Heart right ventricle (tissue), 16 donors: ENCODE data around the gene WDR45. TPM values are rescaled to one million over a fixed set of nuclear protein-coding genes. Genes with fewer than 3 reads are reported as not detected.

Experiments used
- ATAC-seq, 8 donors: fragments of 200-7000 bp; cut with Tn5 transposase; one replicate each; pipeline ENCODE4 v1.9.1; 2020; ENCODE audit warnings: mild to moderate bottlenecking in 8 of 8, moderate library complexity in 8 of 8, moderate number of reproducible peaks in 1 of 8
- DNase-seq, 2 donors: peaks; one replicate each; pipeline ENCODE4 v3.0.0-alpha.2; 2020
- H3K27ac ChIP-seq, 10 donors: fragments of 200-600 bp; sonication (generic) in 2 of 10; one replicate each; pipeline versions ENCODE4 v1.5.0 to v1.8.0; 2020 to 2022; ENCODE audit warnings: mild to moderate bottlenecking in 3 of 10
- H3K27me3 ChIP-seq, 7 donors: fragments of 200-600 bp; one replicate each; pipeline ENCODE4 v1.8.0; 2021 to 2022; ENCODE audit warnings: mild to moderate bottlenecking in 2 of 7
- H3K36me3 ChIP-seq, 9 donors: fragments of 200-600 bp; sonication (generic) in 1 of 9; one replicate each; pipeline versions ENCODE4 v1.5.0 to v1.8.0; 2020 to 2022; ENCODE audit warnings: mild to moderate bottlenecking in 2 of 9
- H3K4me1 ChIP-seq, 9 donors: fragments of 200-600 bp; sonication (generic) in 1 of 9; one replicate each; pipeline versions ENCODE4 v1.5.0 to v1.8.0; 2020 to 2022; ENCODE audit warnings: mild to moderate bottlenecking in 4 of 9
- H3K4me3 ChIP-seq, 10 donors: fragments of 200-600 bp; sonication (generic) in 2 of 10; one replicate each; pipeline versions ENCODE4 v1.5.0 to v1.8.0; 2020 to 2022; ENCODE audit warnings: mild to moderate bottlenecking in 7 of 10, moderate library complexity in 2 of 10
- H3K9me3 ChIP-seq, 11 donors: fragments of 200-600 bp in 10 of 11; sonication (generic) in 2 of 11; one replicate each; pipeline versions ENCODE4 v1.5.0 to v1.8.0; 2013 to 2022; ENCODE audit warnings: mild to moderate bottlenecking in 2 of 11, control low read depth in 1 of 11, moderate library complexity in 1 of 11
- WGBS, 2 donors: extraction: QIAGEN DNeasy Blood & Tissue Kit; methylation state at CpG; one replicate each; pipeline ENCODE4 v1.1.7; 2013; ENCODE audit warnings: inconsistent platforms in 1 of 2; 5-methylcytosine and 5-hydroxymethylcytosine counted together
- intact Hi-C, 10 donors: fragments of 100-400 bp; cut with DNase I; formaldehyde crosslinking; loops; one replicate each; pipeline versions ENCODE4 v1.11.1 to v1.14.2; 2022
- polyA plus RNA-seq, 2 donors: library from polyadenylated mRNA; stranded (reverse); fragments of 200-250 nt; gene quantifications; one replicate each; pipeline ENCODE4 v1.2.3, GENCODE V29; 2013
- total RNA-seq, 10 donors: library from RNA; stranded (reverse); fragmentation: NEBNext Ultra II Directional in 3 of 10; extraction: Animal tissue kit (Norgen Biotek cat#: 25700) in 3 of 10; gene quantifications; one replicate each; pipeline versions ENCODE4 v1.2.1 to v1.2.4, GENCODE V29; 2021 to 2023
- TF ChIP-seq, protein P1 (sequence below), 9 donors: fragments of 200-600 bp; sonication (generic) in 2 of 9; IDR thresholded peaks; one replicate each; pipeline versions ENCODE4 v1.5.0 to v1.8.0; 2021 to 2022; ENCODE audit warnings: antibody characterized with exemption in 9 of 9, mild to moderate bottlenecking in 5 of 9, moderate library complexity in 1 of 9
- donor health status: Arrhythmogenic right ventricular cardiomyopathy.
- donor health status: ischemic (EF 13 %, LVEDD 7.1; RV severe dilation, severe dysfunction).
- donor health status: healthy with polysubstance abuse.
- donor health status: DM: no; HTN: yes; CAD: no.
- donor health status: DM: no; HTN: no; CAD: no.
- donor health status: ischemic (EF 25% LVEDD 6.9; RV normal size, moderate dysfunction).
- donor health status: ischemic (EF 25% LVEDD 5.7; RV mildly dilated, moderate dysfunction).
- donor health status: healthy.
- donor health status: DM: yes; HTN: yes; CAD: no.
- donor health status: Ischemic cardiomyopathy.
- donor health status: ischemic (EF 35%, LVEDD 5.7; RV mildly dilated, moderate dysfunction).
- donor health status: nonischemic (EF 11% LVEDD 7.7; RV severe dilation, severe dysfunction).
- donor health status: DM: yes; HTN: yes; CAD: no.
- donor health status: PGD.
- donor health status: ischemic (EF 29% LVEDD 5.4; RV normal size, mild dysfunction).
- donor health status: nonischemic (EF 23%, LVEDD 6.1; RV moderate dilation, normal function).

Gene WDR45
- total and polyA plus RNA-seq, 12 donors, result 45.7 to 107 (median 62.2) TPM

DNA sequence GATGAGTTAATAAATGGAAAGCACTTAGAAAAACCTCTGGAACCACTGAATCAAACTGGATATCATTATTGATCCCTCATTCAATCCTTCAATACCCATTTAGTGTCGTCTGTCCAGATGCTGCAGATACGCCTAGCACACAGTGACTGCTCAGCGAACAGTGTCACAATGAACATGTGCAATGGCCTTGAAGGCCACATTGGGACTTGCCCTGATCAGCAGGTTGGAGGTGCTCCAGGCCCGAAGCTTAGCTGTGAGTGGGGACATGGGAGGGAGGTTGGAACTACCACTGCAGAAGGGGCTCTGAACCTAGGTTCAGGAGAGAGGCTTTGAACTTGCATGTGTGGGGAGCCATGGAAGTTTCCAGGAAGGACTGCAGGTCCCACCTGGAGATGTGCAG lies 26.6 kb upstream of the WDR45 start:
- TF ChIP-seq, protein P1, sequence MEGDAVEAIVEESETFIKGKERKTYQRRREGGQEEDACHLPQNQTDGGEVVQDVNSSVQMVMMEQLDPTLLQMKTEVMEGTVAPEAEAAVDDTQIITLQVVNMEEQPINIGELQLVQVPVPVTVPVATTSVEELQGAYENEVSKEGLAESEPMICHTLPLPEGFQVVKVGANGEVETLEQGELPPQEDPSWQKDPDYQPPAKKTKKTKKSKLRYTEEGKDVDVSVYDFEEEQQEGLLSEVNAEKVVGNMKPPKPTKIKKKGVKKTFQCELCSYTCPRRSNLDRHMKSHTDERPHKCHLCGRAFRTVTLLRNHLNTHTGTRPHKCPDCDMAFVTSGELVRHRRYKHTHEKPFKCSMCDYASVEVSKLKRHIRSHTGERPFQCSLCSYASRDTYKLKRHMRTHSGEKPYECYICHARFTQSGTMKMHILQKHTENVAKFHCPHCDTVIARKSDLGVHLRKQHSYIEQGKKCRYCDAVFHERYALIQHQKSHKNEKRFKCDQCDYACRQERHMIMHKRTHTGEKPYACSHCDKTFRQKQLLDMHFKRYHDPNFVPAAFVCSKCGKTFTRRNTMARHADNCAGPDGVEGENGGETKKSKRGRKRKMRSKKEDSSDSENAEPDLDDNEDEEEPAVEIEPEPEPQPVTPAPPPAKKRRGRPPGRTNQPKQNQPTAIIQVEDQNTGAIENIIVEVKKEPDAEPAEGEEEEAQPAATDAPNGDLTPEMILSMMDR (IDR thresholded peaks at IDR 0.05), result no peak
- H3K4me1 ChIP-seq, result peaks cover 0 to 3% (median 0%) of the 10 kb centered on the region in 9 donors
- ATAC-seq (no peak), DNase-seq (no peak)
- no peaks in the 10 kb centered on the region for H3K9me3 ChIP-seq
- WGBS, 2 donors, result 93 to 99% methylated on average over 4 of the region's 4 CpGs
- intact Hi-C loops, result loop anchor here in 1 of 10 donors (10.0 kb wide), 1 partner anchor 61 kb away; the partner anchor contains the start of gene TFE3
- no peak overlapping the region for H3K4me3 ChIP-seq
- no peak overlapping the region for H3K27ac ChIP-seq
- no peaks in the 10 kb centered on the region for H3K27me3 ChIP-seq
- peaks cover 0 to 13% (median 0%) of the 10 kb centered on the region in 9 donors for H3K36me3 ChIP-seq

DNA sequence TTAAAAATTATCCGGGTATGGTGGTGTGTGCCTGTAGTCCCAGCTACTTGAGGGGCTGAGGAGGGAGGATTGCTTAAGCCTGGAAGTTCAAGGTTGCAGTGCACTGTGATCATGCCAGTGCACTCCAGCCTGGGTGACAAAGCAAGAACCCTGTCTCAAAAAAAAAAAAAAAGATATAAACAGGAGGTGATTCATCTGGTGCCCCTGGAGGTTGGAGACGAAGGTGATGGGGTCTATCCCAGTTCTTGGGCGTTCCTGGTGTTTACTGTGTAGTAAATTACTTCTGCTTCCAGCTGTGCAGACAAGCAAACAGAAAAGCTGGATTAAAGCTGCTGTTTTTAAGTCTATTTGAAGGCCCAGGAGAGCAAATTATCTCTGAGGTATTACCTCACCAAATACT lies 23.9 kb upstream of the WDR45 start:
- 73 to 76% methylated on average over 3 of the region's 3 CpGs for WGBS, 2 donors
- H3K36me3 ChIP-seq, result peaks cover 0 to 3% (median 0%) of the 10 kb centered on the region in 9 donors

DNA sequence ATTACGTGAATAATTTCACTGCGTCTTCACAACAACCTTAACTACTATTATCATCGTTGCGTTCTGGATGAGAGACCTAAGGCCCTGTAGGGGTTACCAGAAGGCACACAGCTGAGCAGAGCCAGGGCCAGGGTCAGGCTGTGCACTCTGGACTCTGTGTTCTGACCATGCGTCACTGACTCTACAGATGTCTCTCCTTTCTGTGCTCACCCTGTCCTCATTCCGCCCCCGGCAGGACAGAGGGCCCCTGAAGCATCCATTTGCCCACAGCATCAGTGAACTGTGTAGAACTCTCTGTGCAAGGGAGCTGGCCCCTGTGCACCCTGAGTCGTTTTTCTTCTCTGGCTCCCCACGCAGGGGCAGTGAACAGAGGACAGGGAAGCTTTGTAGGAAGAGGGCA lies 22.5 kb upstream of the WDR45 start:
- H3K36me3 ChIP-seq, result peaks cover 0 to 3% (median 0%) of the 10 kb centered on the region in 9 donors
- 82 to 85% methylated on average over 9 of the region's 9 CpGs for WGBS, 2 donors
- TF ChIP-seq, protein P1 (IDR thresholded peaks at IDR 0.05), result no peak
- peaks cover 0 to 8% (median 0%) of the 10 kb centered on the region in 9 donors for H3K4me1 ChIP-seq
- intact Hi-C loops, result loop anchor here in 1 of 10 donors (10.0 kb wide), 1 partner anchor 57 kb away; the partner anchor contains the start of gene TFE3
- no peaks in the 10 kb centered on the region for H3K27me3 ChIP-seq
- H3K9me3 ChIP-seq, result no peaks in the 10 kb centered on the region
- DNase-seq (no peak), ATAC-seq (no peak)
- no peak overlapping the region for H3K27ac ChIP-seq
- H3K4me3 ChIP-seq, result no peak overlapping the region

More for the DNA sequence above, 23.9 kb upstream of the WDR45 start:
- ATAC-seq, result no peak
- no peaks in the 10 kb centered on the region for H3K27me3 ChIP-seq
- intact Hi-C loops, result loop anchor here in 1 of 10 donors (10.0 kb wide), 1 partner anchor 59 kb away; the partner anchor contains the start of gene TFE3
- H3K4me3 ChIP-seq, result no peak overlapping the region
- TF ChIP-seq, protein P1 (IDR thresholded peaks at IDR 0.05), result no peak
- H3K9me3 ChIP-seq, result no peaks in the 10 kb centered on the region
- peaks cover 0 to 8% (median 0%) of the 10 kb centered on the region in 9 donors for H3K4me1 ChIP-seq
- no peak for DNase-seq
- no peak overlapping the region for H3K27ac ChIP-seq

DNA sequence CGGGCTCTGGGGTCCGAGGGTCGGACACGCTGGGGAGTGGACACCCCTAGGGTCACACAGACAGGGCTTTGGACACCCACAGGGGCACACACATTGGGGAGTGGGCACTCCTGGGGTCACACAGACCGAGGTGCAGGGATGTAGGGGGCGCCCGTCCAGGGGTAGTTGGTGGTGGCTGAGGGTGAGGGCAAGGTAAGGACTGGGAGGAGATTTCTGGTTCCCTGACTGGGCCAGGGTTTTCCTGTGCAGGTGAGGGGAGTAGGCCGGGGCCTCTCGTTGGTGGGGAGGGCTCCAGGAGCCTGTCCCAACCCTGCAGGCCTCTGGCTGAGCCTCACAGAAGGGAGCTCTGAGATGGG lies 21.9 kb upstream of the WDR45 start:
- intact Hi-C loops, result loop anchor here in 2 of 10 donors (2.0 to 10.0 kb wide), 2 partner anchors 21 to 57 kb away; partner anchors contain the start of gene TFE3 (in 1 of the 2)
- ATAC-seq (peak in 2 of 8 donors; percentile 2 to 4), DNase-seq (no peak)
- Histone ChIP-seq H3K9me3 (no peaks in the 10 kb centered on the region), H3K36me3 (peaks cover 0 to 3% (median 0%) of the 10 kb centered on the region in 9 donors), H3K4me1 (peaks cover 0 to 8% (median 0%) of the 10 kb centered on the region in 9 donors), H3K27me3 (no peaks in the 10 kb centered on the region), H3K27ac (peak overlapping the region in 7 of 10 donors; percentile 47 to 85 (median 71)), H3K4me3 (peak overlapping the region; percentile 14 to 72 (median 61))
- TF ChIP-seq, protein P1 (IDR thresholded peaks at IDR 0.05), result no peak
- 10 to 11% methylated on average over 7 to 9 of the region's 9 CpGs for WGBS, 2 donors
